ENCODE data around the gene NRDE2.
"Not testable (repeated sequence)": the region's sequence is repeated elsewhere in the genome, so short reads cannot be mapped to it uniquely, and the experiment has no call there.

- TF ChIP-seq CTCF, POLR2A (IDR thresholded peaks at IDR 0.05): not testable (repeated sequence)
These were observed 84.3 kb downstream of the NRDE2 start for GRCh38 chr14:90247441-90247840.

Measured in transverse colon (tissue), 3 donors.